ENCODE measurements around the gene ST7.

The ST7 gene

GRCh38 chr7:117227091-117227490, 273.8 kb downstream of the ST7 start:
- no peaks in the 10 kb centered on the region for H3K9me3 ChIP-seq (ENCODE audit: low read depth, low read length)
- no peaks in the 10 kb centered on the region for H3K36me3 ChIP-seq (ENCODE audit: insufficient read depth, low read length)
- H3K9ac ChIP-seq (ENCODE audit: insufficient read length): no peak overlapping the region
- no peak for DNase-seq (ENCODE audit: low read depth, low spot score)
- H3K4me3 ChIP-seq: no peak overlapping the region
- TF ChIP-seq POLR2AphosphoS5 (IDR thresholded peaks at IDR 0.05; ENCODE audit: borderline replicate concordance, low read depth, low read length) (no peak), FOXP2 (optimal IDR thresholded peaks at IDR 0.05; ENCODE audit: control extremely low read depth, extremely low read length, insufficient read depth) (no peak), EZH2 (IDR thresholded peaks at IDR 0.05) (no peak)
- H3K27ac ChIP-seq: no peak overlapping the region

GRCh38 chr7:117229350-117229749, 276.0 kb downstream of the ST7 start:
- H3K36me3 ChIP-seq (ENCODE audit: insufficient read depth, low read length): no peaks in the 10 kb centered on the region
- H3K4me3 ChIP-seq: no peak overlapping the region
- DNase-seq (ENCODE audit: low read depth, low spot score): no peak
- no peak overlapping the region for H3K27ac ChIP-seq
- TF ChIP-seq FOXP2 (optimal IDR thresholded peaks at IDR 0.05; ENCODE audit: control extremely low read depth, extremely low read length, insufficient read depth) (no peak), POLR2AphosphoS5 (IDR thresholded peaks at IDR 0.05; ENCODE audit: borderline replicate concordance, low read depth, low read length) (no peak), EZH2 (IDR thresholded peaks at IDR 0.05) (no peak)
- H3K9ac ChIP-seq (ENCODE audit: insufficient read length): no peak overlapping the region
- H3K9me3 ChIP-seq (ENCODE audit: low read depth, low read length): no peaks in the 10 kb centered on the region

GRCh38 chr7:117230276-117231046, 277.2 kb downstream of the ST7 start:
- TF ChIP-seq FOXP2 (optimal IDR thresholded peaks at IDR 0.05; ENCODE audit: control extremely low read depth, extremely low read length, insufficient read depth) (no peak), POLR2AphosphoS5 (IDR thresholded peaks at IDR 0.05; ENCODE audit: borderline replicate concordance, low read depth, low read length) (no peak), EZH2 (IDR thresholded peaks at IDR 0.05) (no peak)
- H3K27ac ChIP-seq: no peak overlapping the region
- H3K9ac ChIP-seq (ENCODE audit: insufficient read length): no peak overlapping the region
- no peak overlapping the region for H3K4me3 ChIP-seq
- H3K9me3 ChIP-seq (ENCODE audit: low read depth, low read length): 0 out of 2 replicates have a peak, but pooled peaks cover 3% of the 10 kb centered on the region
- no peak for DNase-seq (ENCODE audit: low read depth, low spot score)
- H3K36me3 ChIP-seq (ENCODE audit: insufficient read depth, low read length): no peaks in the 10 kb centered on the region

- no peak for DNase-seq (ENCODE audit: low read depth, low spot score)
- no peak overlapping the region for H3K4me3 ChIP-seq
- H3K27ac ChIP-seq: no peak overlapping the region
- no peaks in the 10 kb centered on the region for H3K36me3 ChIP-seq (ENCODE audit: insufficient read depth, low read length)
- TF ChIP-seq POLR2AphosphoS5 (IDR thresholded peaks at IDR 0.05; ENCODE audit: borderline replicate concordance, low read depth, low read length) (no peak), FOXP2 (optimal IDR thresholded peaks at IDR 0.05; ENCODE audit: control extremely low read depth, extremely low read length, insufficient read depth) (no peak), EZH2 (IDR thresholded peaks at IDR 0.05) (no peak)
- H3K9ac ChIP-seq (ENCODE audit: insufficient read length): no peak overlapping the region
- H3K9me3 ChIP-seq (ENCODE audit: low read depth, low read length): 0 out of 2 replicates have a peak, but pooled peaks cover 5% of the 10 kb centered on the region
Measured at GRCh38 chr7:117231047-117231359, 277.7 kb downstream of the ST7 start.

GRCh38 chr7:117237646-117238045, 284.3 kb downstream of the ST7 start:
- H3K9me3 ChIP-seq (ENCODE audit: low read depth, low read length): 0 out of 2 replicates have a peak, but pooled peaks cover 5% of the 10 kb centered on the region
- H3K9ac ChIP-seq (ENCODE audit: insufficient read length): no peak overlapping the region
- DNase-seq (ENCODE audit: low read depth, low spot score): no peak
- no peak overlapping the region for H3K27ac ChIP-seq
- H3K36me3 ChIP-seq (ENCODE audit: insufficient read depth, low read length): no peaks in the 10 kb centered on the region
- no peak overlapping the region for H3K4me3 ChIP-seq
- TF ChIP-seq POLR2AphosphoS5 (IDR thresholded peaks at IDR 0.05; ENCODE audit: borderline replicate concordance, low read depth, low read length) (no peak), EZH2 (IDR thresholded peaks at IDR 0.05) (no peak), FOXP2 (optimal IDR thresholded peaks at IDR 0.05; ENCODE audit: control extremely low read depth, extremely low read length, insufficient read depth) (no peak)

GRCh38 chr7:117238472-117238871, 285.2 kb downstream of the ST7 start:
- no peak overlapping the region for H3K27ac ChIP-seq
- no peak for TF ChIP-seq EZH2 (IDR thresholded peaks at IDR 0.05)
- TF ChIP-seq FOXP2 (optimal IDR thresholded peaks at IDR 0.05; ENCODE audit: control extremely low read depth, extremely low read length, insufficient read depth): no peak
- TF ChIP-seq POLR2AphosphoS5 (IDR thresholded peaks at IDR 0.05; ENCODE audit: borderline replicate concordance, low read depth, low read length): no peak

GRCh38 chr7:117238937-117239336, 285.6 kb downstream of the ST7 start:
- Histone ChIP-seq H3K4me3 (no peak overlapping the region), H3K27ac (no peak overlapping the region), H3K36me3 (ENCODE audit: insufficient read depth, low read length) (no peaks in the 10 kb centered on the region), H3K9ac (ENCODE audit: insufficient read length) (no peak overlapping the region), H3K9me3 (ENCODE audit: low read depth, low read length) (0 out of 2 replicates have a peak, but pooled peaks cover 5% of the 10 kb centered on the region)
- DNase-seq (ENCODE audit: low read depth, low spot score): no peak
- TF ChIP-seq EZH2 (IDR thresholded peaks at IDR 0.05): no peak
- no peak for TF ChIP-seq POLR2AphosphoS5 (IDR thresholded peaks at IDR 0.05; ENCODE audit: borderline replicate concordance, low read depth, low read length)

More at GRCh38 chr7:117238472-117238871, 285.2 kb downstream of the ST7 start:
- Histone ChIP-seq H3K9me3 (ENCODE audit: low read depth, low read length) (0 out of 2 replicates have a peak, but pooled peaks cover 5% of the 10 kb centered on the region), H3K9ac (ENCODE audit: insufficient read length) (no peak overlapping the region), H3K4me3 (no peak overlapping the region), H3K36me3 (ENCODE audit: insufficient read depth, low read length) (no peaks in the 10 kb centered on the region)
- no peak for DNase-seq (ENCODE audit: low read depth, low spot score)

GRCh38 chr7:117241088-117241487, 287.8 kb downstream of the ST7 start:
- DNase-seq (ENCODE audit: low read depth, low spot score): no peak
- no peaks in the 10 kb centered on the region; the same call in 1 of the 2 replicates for H3K9me3 ChIP-seq (ENCODE audit: low read depth, low read length)
- no peak overlapping the region for H3K4me3 ChIP-seq
- no peak overlapping the region for H3K9ac ChIP-seq (ENCODE audit: insufficient read length)
- TF ChIP-seq EZH2 (IDR thresholded peaks at IDR 0.05): no peak
- TF ChIP-seq FOXP2 (optimal IDR thresholded peaks at IDR 0.05; ENCODE audit: control extremely low read depth, extremely low read length, insufficient read depth): no peak
- no peak for TF ChIP-seq POLR2AphosphoS5 (IDR thresholded peaks at IDR 0.05; ENCODE audit: borderline replicate concordance, low read depth, low read length)
- no peaks in the 10 kb centered on the region for H3K36me3 ChIP-seq (ENCODE audit: insufficient read depth, low read length)
- no peak overlapping the region for H3K27ac ChIP-seq

Data from SK-N-MC (cell line).